ENCODE data around the gene ATP5PD.
A peak's percentile ranks its signal among the peaks of the same experiment; 100 is the strongest.
"Not testable (repeated sequence)": the region's sequence is repeated elsewhere in the genome, so short reads cannot be mapped to it uniquely, and the experiment has no call there.

The ATP5PD gene

DNA sequence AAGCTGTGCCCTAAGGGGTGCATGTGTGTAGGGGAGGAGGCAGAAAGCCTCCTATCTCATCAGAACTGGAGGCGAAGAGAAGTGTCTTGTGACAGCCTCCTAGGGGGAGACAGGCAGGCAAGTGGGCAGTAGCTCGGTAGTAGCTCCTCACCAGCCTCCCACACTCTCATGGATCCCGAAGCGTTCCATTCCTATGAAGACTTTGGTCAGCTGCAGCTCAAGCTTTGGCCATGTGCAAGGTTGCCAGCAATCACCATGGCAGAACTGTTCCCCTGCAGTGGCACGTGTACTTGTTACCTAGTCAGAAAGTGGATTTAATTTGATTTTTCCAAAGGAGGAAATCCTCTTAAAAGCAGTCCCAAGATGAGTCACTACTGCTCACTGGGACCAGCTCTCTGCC, 27.6 kb downstream of the ATP5PD start:
- no peak for DNase-seq

DNA sequence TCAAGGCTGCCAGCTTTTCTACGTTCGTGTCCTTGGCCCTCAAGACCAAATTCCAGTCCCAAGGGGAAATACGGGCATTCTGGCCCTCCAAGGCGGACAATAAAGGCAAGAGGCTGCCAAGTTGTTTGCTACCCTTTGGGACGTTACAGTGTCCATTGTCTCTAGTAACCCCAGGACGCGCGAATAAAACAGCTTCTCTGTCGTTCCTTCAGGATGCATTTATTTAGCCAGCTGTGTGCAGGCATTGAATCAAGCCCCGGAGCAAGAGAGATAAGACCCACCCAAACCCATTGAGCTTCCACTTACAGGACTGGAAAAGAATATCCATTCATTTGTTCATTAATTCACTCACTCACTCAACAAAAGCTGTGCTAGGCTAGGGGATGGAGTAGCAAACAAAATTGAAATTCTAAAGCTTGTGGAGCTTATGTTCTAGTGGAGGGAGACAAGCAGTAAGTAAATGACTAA, 33.6 kb downstream of the ATP5PD start:
- peak in 1 of 2 donors; percentile 9 for DNase-seq

- DNase-seq, result peak; percentile 73 to 85
These were observed 34.2 kb downstream of the ATP5PD start, which contains the start of gene MRPL58 for GRCh38 chr17:75012346-75013091. TSS of gene MRPL58 (plus strand) at chr17:75012670. CDS start at chr17:75012687, 17 bp downstream.

- no peak for DNase-seq
These were observed 34.7 kb downstream of the ATP5PD start for GRCh38 chr17:75012096-75012345.

GRCh38 chr17:75011401-75012095, 35.2 kb downstream of the ATP5PD start:
- no peak for DNase-seq

- no peak for DNase-seq
These were observed 35.9 kb downstream of the ATP5PD start for GRCh38 chr17:75010683-75011400.

GRCh38 chr17:75009139-75009724, 37.5 kb downstream of the ATP5PD start:
- no peak for DNase-seq

GRCh38 chr17:75008373-75008772, 38.4 kb downstream of the ATP5PD start:
- DNase-seq, result no peak

GRCh38 chr17:75006653-75007052, 40.1 kb downstream of the ATP5PD start:
- DNase-seq, result peak; percentile 53 to 56

DNA sequence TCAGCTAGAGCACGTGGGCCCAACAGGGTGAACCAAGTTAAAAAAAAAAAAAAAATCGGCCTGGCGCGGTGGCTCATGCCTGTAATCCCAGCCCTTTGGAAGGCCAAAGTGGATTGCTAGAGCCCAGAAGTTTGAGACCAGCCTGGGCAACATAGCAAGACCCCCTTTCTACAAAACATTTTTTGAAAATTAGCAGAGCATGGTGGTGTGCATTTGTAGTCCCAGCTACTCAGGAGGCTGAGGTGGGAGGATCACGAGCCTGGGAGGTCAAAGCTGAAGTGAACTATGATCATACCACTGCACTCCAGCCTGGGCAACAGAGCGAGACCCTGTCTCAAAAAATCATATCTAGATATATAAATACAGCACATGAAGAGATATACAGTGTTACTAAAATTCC, 40.7 kb downstream of the ATP5PD start:
- DNase-seq, result not testable (repeated sequence)

GRCh38 chr17:75005291-75005690, 41.5 kb downstream of the ATP5PD start:
- DNase-seq, result no peak

DNA sequence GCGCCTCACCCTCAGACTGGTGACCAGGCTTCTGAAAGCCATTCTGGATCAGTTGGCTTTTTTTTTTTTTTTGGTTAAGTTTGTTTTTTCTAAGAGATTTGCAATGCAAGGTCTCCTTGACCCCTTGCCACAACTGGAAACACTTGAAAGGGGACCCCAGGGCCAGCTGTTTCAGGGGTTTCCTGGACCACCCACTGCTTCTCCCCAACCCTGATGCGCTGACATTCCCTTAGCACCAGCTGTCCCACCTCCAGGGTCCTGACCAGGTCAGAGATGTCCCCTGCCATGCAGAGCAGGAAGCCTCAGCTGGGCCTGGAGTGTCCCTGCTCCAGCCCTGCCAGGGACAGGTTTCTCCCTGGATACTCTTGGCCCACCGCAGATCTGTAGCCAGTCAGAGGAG, 42.4 kb downstream of the ATP5PD start:
- no peak for DNase-seq

- no peak for DNase-seq
These were observed 42.8 kb downstream of the ATP5PD start for GRCh38 chr17:75003957-75004355.

GRCh38 chr17:75003070-75003956, 43.5 kb downstream of the ATP5PD start:
- DNase-seq, result no peak

- DNase-seq, result peak; percentile 67 to 82
These were observed 44.6 kb downstream of the ATP5PD start for GRCh38 chr17:75001915-75002843.

DNA sequence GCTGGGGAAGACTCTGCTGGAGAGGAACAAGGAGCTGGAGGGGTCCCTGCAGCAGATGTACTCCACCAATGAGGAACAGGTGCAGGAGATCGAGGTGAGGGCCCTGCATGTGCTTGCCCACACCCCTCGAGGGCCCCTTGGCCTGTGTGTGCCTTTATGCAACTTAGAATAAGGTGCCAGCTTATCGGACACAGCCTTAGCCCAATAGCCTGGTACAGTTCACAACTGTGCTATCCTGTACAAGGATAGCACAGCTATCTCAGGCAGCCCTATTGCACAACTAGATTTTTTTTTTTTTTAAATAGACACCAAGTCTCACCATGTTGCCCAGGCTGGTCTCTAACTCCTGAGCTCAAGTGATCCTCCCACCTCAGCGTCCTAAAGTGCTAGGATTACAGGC, 47.2 kb downstream of the ATP5PD start:
- DNase-seq, result no peak

- no peak for DNase-seq
These were observed 48.0 kb downstream of the ATP5PD start for GRCh38 chr17:74998783-74999182.

DNA sequence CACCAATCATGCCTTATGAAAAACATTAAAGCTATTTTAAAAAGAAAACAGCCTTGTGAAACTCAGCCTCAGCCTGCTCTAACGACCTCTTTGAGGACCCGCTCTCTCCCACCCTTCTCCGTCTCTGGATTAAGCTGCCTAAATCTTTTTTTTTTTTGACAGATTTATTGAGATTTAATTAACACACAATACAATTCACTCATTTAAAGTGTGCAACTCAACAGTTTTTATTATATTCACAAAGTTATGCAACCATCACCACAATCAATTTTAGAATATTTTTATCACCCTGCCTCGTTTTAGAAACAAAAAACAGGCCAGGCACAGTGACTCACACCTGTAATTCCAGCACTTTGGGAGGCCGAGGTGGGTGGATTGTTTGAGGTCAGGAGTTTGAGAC, 50.9 kb downstream of the ATP5PD start:
- no peak for DNase-seq

- DNase-seq, result peak in 1 of 2 donors; percentile 28
These were observed 52.3 kb downstream of the ATP5PD start for GRCh38 chr17:74994440-74994839.

- no peak for DNase-seq
These were observed 54.5 kb downstream of the ATP5PD start for GRCh38 chr17:74992223-74992622.

GRCh38 chr17:74990581-74991105, 56.1 kb downstream of the ATP5PD start:
- DNase-seq, result no peak

Data from inflammatory macrophage treated with lipopolysaccharide for 1 hour (primary cell).